Colonic mucosa (tissue), 4 donors: ENCODE measurements around the gene SH3BGR. TPM values are rescaled to one million over a fixed set of nuclear protein-coding genes. Genes with fewer than 3 reads are reported as not detected.
"Not testable (repeated sequence)": the region's sequence is repeated elsewhere in the genome, so short reads cannot be mapped to it uniquely, and the experiment has no call there.

ENCODE experiments used
- DNase-seq: peaks from one replicate; pipeline ENCODE4 v3.0.0-alpha.2; 2020
- H3K27ac ChIP-seq: fragments of 200-600 bp; one replicate; pipeline ENCODE4 v1.8.0; 2021
- H3K27me3 ChIP-seq: fragments of 200-600 bp; one replicate; pipeline ENCODE4 v1.8.0; 2021
- H3K36me3 ChIP-seq: fragments of 200-600 bp; one replicate; pipeline ENCODE4 v1.8.0; 2021
- H3K4me1 ChIP-seq: fragments of 200-600 bp; one replicate; pipeline ENCODE4 v1.8.0; 2021; ENCODE audit warnings: mild to moderate bottlenecking
- H3K4me3 ChIP-seq: fragments of 200-600 bp; one replicate; pipeline ENCODE4 v1.8.0; 2021
- H3K9ac ChIP-seq, 2 donors: one replicate each; pipeline ENCODE4 v1.7.0; 2013; ENCODE audit warnings: control low read depth in 2 of 2, low read depth in 2 of 2, low read length in 2 of 2
- H3K9me3 ChIP-seq: fragments of 200-600 bp; one replicate; pipeline ENCODE4 v1.8.0; 2021
- intact Hi-C: fragments of 100-400 bp; cut with DNase I; formaldehyde crosslinking; loops from one replicate; pipeline ENCODE4 v1.14.1; 2022
- total RNA-seq, 2 donors: library from RNA; stranded (reverse); fragmentation: NEBNext Ultra II Directional in 1 of 2; extraction: Animal tissue kit (Norgen Biotek cat#: 25700) in 1 of 2; gene quantifications; one replicate each; pipeline ENCODE4 v1.2.1, GENCODE V29; 2021
- TF ChIP-seq, protein P1 (sequence below): fragments of 200-600 bp; IDR thresholded peaks from one replicate; pipeline ENCODE4 v1.8.0; 2022; ENCODE audit warnings: antibody characterized with exemption, mild to moderate bottlenecking
- donor health status: healthy.
- donor health status: DM: no; HTN: no; CAD: no.
- donor health status: DM: no; HTN: no; CAD: no.

The SH3BGR gene
- 1 to 10 TPM; 3.3 to 5.1 TPM for total RNA-seq

- no peaks in the 10 kb centered on the region for H3K36me3 ChIP-seq
- peak; percentile 34 for DNase-seq
- no peak within 1 kb of the TSS for H3K9ac ChIP-seq
- TF ChIP-seq, protein P1, sequence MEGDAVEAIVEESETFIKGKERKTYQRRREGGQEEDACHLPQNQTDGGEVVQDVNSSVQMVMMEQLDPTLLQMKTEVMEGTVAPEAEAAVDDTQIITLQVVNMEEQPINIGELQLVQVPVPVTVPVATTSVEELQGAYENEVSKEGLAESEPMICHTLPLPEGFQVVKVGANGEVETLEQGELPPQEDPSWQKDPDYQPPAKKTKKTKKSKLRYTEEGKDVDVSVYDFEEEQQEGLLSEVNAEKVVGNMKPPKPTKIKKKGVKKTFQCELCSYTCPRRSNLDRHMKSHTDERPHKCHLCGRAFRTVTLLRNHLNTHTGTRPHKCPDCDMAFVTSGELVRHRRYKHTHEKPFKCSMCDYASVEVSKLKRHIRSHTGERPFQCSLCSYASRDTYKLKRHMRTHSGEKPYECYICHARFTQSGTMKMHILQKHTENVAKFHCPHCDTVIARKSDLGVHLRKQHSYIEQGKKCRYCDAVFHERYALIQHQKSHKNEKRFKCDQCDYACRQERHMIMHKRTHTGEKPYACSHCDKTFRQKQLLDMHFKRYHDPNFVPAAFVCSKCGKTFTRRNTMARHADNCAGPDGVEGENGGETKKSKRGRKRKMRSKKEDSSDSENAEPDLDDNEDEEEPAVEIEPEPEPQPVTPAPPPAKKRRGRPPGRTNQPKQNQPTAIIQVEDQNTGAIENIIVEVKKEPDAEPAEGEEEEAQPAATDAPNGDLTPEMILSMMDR, result no peak
- no peaks in the 10 kb centered on the region for H3K27me3 ChIP-seq
- H3K27ac ChIP-seq, result no peak within 1 kb of the TSS
- H3K4me1 ChIP-seq, result no peaks in the 10 kb centered on the region
- no peak within 1 kb of the TSS for H3K4me3 ChIP-seq
- H3K9me3 ChIP-seq, result no peaks in the 10 kb centered on the region
- intact Hi-C loops, result no loop called here
Measured at GRCh38 chr21:39451332-39452206, at the start of gene SH3BGR. TSS of gene SH3BGR (plus strand) at chr21:39451970. CDS start at chr21:39452097, 127 bp downstream.

- TF ChIP-seq, protein P1, result no peak
- intact Hi-C loops, result no loop called here
- no peak overlapping the region for H3K9ac ChIP-seq
- H3K27ac ChIP-seq, result no peak overlapping the region
- H3K27me3 ChIP-seq, result no peaks in the 10 kb centered on the region
- DNase-seq, result no peak
- no peaks in the 10 kb centered on the region for H3K4me1 ChIP-seq
- H3K9me3 ChIP-seq, result no peaks in the 10 kb centered on the region
- no peak overlapping the region for H3K4me3 ChIP-seq
- no peaks in the 10 kb centered on the region for H3K36me3 ChIP-seq
Measured at GRCh38 chr21:39406065-39406464, 45.7 kb upstream of the SH3BGR start.

- H3K36me3 ChIP-seq, H3K9ac ChIP-seq, H3K4me1 ChIP-seq, H3K4me3 ChIP-seq, H3K27me3 ChIP-seq, intact Hi-C loops, DNase-seq, H3K9me3 ChIP-seq, H3K27ac ChIP-seq: not testable (repeated sequence)
Measured at GRCh38 chr21:39419204-39419603, 32.6 kb upstream of the SH3BGR start.

DNA sequence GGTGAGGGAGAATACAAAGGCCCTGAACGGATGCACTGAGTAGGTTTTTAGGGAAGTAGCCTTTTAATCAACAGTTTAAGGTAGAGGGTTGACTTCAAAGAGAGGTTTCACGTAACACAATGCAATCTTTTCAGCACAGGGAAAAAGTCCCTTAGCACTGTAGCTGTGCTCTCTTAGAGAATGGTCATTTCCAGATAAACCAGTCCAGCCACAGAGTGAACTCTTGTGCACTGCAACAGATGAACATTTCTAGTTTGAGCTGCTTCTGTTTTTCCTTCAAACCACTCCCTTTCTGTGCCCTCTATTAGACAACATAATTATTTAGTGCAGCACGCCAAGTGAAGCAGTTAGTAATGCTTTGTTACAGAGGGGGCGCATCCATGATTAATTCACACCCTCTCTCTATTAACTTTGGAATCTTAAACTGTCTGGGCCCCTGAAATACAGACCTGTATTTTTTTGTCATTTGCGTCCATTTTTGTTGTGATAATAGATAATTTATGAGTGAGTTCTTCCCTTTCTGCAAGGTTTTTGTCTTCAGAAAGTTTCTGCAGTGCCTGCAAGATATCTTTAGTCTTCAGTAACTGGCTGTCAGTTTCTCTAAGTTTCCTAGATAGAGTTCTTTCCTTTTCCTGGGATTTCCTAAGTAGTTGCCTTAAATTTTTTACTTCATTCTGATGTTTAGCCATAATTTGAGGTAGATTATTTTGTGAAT is 29.1 kb upstream of the SH3BGR start:
- TF ChIP-seq, protein P1, result no peak
- Histone ChIP-seq H3K9ac (no peak overlapping the region), H3K9me3 (no peaks in the 10 kb centered on the region), H3K27ac (no peak overlapping the region), H3K36me3 (no peaks in the 10 kb centered on the region), H3K4me1 (no peaks in the 10 kb centered on the region), H3K27me3 (no peaks in the 10 kb centered on the region), H3K4me3 (no peak overlapping the region)
- DNase-seq, result no peak
- intact Hi-C loops, result no loop called here

DNA sequence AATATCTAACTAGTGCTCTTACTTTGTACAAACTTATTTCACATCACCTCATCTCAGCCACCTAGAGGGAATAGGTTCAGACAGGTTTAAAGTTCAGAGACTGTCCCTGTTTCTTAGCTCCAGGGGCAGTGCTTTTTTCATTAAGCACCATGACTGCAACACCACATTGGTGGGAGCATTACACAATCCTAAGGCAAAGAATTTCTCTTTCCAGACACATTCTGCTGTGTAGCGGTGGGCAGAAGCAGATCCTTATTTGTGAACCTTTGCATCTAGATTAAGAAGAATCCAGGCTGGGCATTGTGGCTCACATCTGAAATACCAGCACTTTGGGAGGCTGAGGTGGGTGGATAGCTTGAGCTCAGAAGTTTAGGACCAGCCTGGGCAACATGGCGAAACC is 22.3 kb upstream of the SH3BGR start:
- H3K4me3 ChIP-seq, result no peak overlapping the region
- no peaks in the 10 kb centered on the region for H3K9me3 ChIP-seq
- no peak overlapping the region for H3K9ac ChIP-seq
- TF ChIP-seq, protein P1, result no peak
- intact Hi-C loops, result no loop called here
- H3K27me3 ChIP-seq, result no peaks in the 10 kb centered on the region
- no peaks in the 10 kb centered on the region for H3K4me1 ChIP-seq
- H3K27ac ChIP-seq, result no peak overlapping the region
- H3K36me3 ChIP-seq, result no peaks in the 10 kb centered on the region
- no peak for DNase-seq

- no peak overlapping the region for H3K4me3 ChIP-seq
- H3K4me1 ChIP-seq, result no peaks in the 10 kb centered on the region
Measured at GRCh38 chr21:39430016-39430415, 21.8 kb upstream of the SH3BGR start.

More at GRCh38 chr21:39430016-39430415, 21.8 kb upstream of the SH3BGR start:
- intact Hi-C loops, result no loop called here
- H3K27me3 ChIP-seq, result no peaks in the 10 kb centered on the region
- no peak overlapping the region for H3K9ac ChIP-seq
- H3K36me3 ChIP-seq, result no peaks in the 10 kb centered on the region
- TF ChIP-seq, protein P1, result no peak
- no peak for DNase-seq
- H3K9me3 ChIP-seq, result no peaks in the 10 kb centered on the region
- no peak overlapping the region for H3K27ac ChIP-seq
